ENCODE data around the gene GPC6.

GRCh38 chr13:93505104-93505952 is 278.7 kb downstream of the GPC6 start:
- TF ChIP-seq CTCF (IDR thresholded peaks at IDR 0.05; ENCODE audit: insufficient read depth, low read length, poor library complexity, severe bottlenecking) (no peak), EZH2phosphoT487 (conservative IDR thresholded peaks at IDR 0.05; ENCODE audit: low read length) (no peak)
